HG02840 (cell line): ENCODE data around the gene ABLIM3.

ENCODE experiments used
- ATAC-seq: cut with Tn5 transposase; IDR thresholded peaks from one replicate; pipeline ENCODE4 v1.9.1; 2021; ENCODE audit warnings: mild to moderate bottlenecking, moderate library complexity, moderate number of reproducible peaks; ENCODE audit not compliant: unreplicated experiment, low FRiP score

The ABLIM3 gene

GRCh38 chr5:149132474-149132873 is 8.8 kb upstream of the ABLIM3 start:
- no peak for ATAC-seq

- no peak for ATAC-seq
These were observed 7.2 kb upstream of the ABLIM3 start for GRCh38 chr5:149133795-149134777.

- ATAC-seq = no peak
These were observed 6.4 kb upstream of the ABLIM3 start for GRCh38 chr5:149134778-149135500.

- no peak for ATAC-seq
These were observed 5.6 kb upstream of the ABLIM3 start for GRCh38 chr5:149135536-149136201.

GRCh38 chr5:149138182-149138923 is 2.9 kb upstream of the ABLIM3 start:
- ATAC-seq = no peak

- no peak for ATAC-seq
These were observed 893 bp upstream of the ABLIM3 start for GRCh38 chr5:149140197-149141002.

- no peak for ATAC-seq
These were observed 911 bp downstream of the ABLIM3 start for GRCh38 chr5:149141957-149142851.

GRCh38 chr5:149143470-149143869 is 2.2 kb downstream of the ABLIM3 start:
- no peak for ATAC-seq

GRCh38 chr5:149144637-149145036 is 3.3 kb downstream of the ABLIM3 start:
- ATAC-seq = no peak

GRCh38 chr5:149145138-149145537 is 3.8 kb downstream of the ABLIM3 start:
- no peak for ATAC-seq

- ATAC-seq = no peak
These were observed 6.4 kb downstream of the ABLIM3 start for GRCh38 chr5:149147676-149148075.

GRCh38 chr5:149149942-149150341 is 8.6 kb downstream of the ABLIM3 start:
- no peak for ATAC-seq

GRCh38 chr5:149150457-149150856 is 9.2 kb downstream of the ABLIM3 start:
- no peak for ATAC-seq

- ATAC-seq = no peak
These were observed 10.4 kb downstream of the ABLIM3 start for GRCh38 chr5:149151717-149152116.

- no peak for ATAC-seq
These were observed 11.0 kb downstream of the ABLIM3 start for GRCh38 chr5:149152317-149152746.

GRCh38 chr5:149153193-149153750 is 12.0 kb downstream of the ABLIM3 start:
- ATAC-seq = no peak

- no peak for ATAC-seq
These were observed 12.7 kb downstream of the ABLIM3 start for GRCh38 chr5:149153751-149154610.
